ENCODE data around the gene DNAH1.

DNAH1 gene

DNA sequence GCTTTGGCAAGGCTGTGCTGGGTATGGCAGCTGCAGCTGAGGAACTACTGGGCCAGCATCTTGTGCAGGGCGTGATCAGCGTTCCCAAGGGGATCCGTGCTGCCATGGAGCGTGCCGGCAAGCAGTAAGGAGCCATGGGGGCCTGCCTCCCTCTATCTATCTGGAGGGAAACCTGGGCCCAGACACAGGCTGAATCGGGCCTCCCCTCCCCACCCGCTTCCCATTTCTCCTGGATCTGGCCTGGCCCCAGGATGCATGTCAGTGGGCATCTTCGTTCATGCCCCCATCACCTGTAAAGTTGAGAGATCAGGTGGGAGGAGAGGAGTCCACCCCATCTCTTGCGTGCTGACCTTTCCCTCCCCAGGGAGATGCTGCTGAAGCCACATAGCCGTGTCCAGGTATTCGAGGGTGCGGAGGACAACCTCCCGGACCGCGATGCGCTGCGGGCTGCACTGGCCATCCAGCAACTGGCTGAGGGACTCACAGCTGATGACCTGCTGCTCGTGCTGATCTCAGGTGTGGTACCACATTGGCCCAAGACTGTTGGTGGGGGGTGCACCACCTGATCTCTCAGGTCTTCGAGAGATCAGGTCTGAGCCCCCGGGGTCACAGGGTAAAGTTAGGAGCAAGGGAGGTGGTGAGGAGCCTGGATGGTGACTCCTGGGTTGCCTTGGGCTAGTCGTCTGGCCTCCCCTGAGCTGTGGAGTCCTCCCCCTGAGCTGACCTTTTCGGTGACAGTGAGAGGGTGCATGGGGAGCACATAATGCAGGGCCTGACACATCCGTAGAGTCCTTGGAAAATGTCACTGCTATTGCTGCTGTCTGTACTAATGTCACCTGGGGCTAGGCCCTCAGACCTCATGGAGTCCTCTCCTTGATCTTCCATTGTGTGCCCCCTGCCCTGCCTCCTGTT is 25.3 kb upstream of the DNAH1 start:
- no peak for DNase-seq (ENCODE audit: low read depth in 2 of 2)

DNA sequence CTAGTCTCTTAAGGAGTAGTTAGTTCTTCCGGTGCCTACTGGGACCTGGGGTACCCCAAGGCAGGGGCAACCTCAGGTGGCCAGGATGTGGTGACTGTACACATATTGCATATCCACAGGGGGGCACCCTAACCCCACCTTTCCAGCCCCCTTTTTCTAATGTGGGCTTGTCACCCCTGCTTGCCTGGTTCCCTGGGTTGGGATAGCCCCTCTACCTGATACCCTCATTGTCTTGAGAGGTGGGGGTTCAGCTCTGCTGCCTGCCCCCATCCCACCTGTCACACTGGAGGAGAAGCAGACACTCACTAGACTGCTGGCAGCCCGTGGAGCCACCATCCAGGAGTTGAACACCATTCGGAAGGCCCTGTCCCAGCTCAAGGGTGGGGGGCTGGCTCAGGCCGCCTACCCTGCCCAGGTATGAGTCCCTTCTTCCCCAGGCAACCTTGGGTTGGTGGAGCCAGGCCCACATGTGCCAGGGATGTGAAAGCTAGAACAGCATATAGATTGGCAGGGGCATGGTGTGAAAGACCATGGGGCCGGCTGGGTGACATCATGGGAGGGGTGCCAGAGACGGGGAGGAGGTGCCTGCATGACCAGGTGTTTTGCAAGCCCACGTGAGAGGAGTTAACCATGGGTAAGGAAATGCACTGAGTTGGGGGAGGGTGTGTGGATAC is 24.5 kb upstream of the DNAH1 start:
- DNase-seq (ENCODE audit: low read depth in 2 of 2), result peak in 1 of 2 experiments; percentile 20

DNA sequence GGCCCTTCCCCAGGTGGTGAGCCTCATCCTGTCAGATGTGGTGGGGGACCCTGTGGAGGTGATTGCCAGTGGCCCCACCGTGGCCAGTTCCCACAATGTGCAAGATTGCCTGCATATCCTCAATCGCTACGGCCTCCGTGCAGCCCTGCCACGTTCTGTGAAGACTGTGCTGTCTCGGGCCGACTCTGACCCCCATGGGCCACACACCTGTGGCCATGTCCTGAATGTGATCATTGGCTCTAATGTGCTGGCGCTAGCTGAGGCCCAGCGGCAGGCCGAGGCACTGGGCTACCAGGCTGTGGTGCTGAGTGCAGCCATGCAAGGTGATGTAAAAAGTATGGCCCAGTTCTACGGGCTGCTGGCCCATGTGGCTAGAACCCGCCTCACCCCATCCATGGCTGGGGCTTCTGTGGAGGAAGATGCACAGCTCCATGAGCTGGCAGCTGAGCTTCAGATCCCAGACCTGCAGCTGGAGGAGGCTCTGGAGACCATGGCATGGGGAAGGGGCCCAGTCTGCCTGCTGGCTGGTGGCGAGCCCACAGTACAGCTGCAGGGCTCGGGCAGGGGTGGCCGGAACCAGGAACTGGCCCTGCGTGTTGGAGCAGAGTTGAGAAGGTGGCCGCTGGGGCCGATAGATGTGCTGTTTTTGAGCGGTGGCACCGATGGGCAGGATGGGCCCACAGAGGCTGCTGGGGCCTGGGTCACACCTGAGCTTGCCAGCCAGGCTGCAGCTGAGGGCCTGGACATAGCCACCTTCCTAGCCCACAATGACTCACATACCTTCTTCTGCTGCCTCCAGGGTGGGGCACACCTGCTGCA is 23.7 kb upstream of the DNAH1 start:
- DNase-seq (ENCODE audit: low read depth in 2 of 2), result no peak

DNA sequence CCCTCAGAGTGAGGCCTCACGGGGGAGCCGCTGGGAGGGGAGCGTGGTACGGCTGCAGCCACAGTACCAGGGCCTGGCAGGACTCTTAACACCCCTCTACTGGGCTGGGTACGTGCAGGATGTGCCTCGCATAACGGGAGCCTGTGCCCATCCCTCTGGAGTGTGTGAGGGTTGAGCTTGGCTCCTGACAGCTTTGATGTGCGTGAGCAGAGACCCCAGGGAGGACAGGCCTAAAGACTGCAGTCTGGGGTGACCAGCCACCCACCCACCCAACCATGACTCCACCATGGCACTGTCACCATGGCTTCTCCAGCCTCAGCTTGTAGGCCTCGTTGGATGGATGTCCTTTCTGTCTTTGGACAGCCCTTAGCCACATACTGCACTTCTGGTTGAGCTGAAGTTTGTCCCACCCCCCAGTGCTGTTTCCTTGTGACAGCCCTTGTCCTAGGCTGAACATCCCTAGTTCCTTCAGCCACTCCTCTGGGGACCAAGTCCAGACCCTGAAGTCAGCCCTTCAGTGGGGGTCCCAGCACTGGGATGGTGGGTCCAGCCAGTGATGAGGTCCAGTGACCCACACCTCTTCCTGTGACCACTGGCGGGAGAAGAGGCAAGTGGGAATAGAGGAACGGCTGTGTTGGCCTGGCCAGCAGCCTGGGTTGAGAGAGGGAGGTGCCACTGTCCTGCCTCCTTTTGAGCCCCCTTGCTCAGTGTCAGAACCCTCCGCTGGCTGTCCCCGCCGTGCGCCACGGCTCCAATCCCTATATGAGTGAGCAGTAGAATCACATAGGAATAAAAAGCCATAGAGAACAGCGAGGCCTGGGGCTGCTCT is 22.4 kb upstream of the DNAH1 start:
- no peak for DNase-seq (ENCODE audit: low read depth in 2 of 2)

DNA sequence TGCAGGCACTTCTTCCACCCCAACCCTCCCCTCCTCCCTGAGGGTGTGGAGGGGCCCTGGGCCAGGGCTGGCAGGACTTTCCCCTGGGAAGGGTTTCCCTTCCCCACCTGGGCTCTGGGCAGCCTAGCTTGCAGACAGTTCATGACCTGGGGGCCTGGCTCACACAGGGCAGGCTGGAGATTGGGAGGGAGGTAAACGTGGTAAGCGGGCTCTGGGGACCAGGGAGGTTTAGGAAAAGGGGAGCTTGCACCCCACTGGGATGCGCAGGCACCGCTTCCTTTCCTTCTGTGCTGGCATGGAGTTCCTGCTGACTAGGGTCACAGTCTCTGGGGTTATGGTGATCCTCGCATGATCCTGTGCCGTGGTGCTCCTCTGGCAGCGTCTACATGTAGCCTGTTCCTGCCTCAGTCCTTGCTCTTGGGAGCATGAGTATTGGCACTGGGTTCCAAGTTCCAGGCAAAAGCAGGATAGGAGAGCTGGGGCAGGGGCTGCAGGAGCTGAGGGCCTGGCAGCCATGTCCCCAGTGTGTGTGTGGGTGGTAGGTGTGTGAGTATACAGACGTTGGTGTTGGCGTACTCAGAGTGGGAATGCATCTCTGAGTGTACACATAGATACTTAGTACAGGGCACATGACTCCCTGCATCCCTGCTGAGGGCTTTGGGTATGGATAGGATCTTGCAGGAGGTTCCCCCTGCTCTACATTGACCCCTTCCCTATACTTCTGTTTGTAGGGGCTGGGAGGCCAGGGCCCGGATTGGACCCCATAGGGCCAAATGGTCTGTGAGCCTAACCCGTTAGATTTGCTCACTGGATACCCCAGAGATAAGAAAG is 21.6 kb upstream of the DNAH1 start:
- no peak for DNase-seq (ENCODE audit: low read depth in 2 of 2)

DNA sequence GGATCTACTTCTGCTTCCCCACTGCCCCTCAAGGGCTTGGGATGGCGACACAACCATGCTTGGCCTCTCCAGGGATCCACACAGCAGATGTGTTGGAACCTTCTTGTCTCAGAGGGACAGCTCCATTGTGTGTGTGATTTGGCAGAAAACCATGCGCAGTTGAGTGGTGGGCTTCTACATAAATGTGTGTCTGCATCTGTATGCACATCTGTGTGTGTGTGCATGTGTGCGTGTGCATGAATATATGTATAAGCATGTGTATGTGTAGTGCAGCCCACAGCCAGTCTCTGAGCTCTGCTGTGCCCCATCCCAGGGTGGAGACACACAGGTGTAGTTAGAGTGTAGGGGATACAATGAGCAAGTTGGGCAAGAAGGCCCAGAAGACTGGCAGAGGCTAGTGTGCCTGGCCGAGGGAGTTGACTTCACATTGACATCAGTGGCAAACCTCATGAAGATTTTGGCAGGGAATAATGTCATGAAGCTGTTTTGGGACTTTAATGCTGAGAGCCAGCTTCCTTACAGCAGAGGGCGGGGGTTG is 20.4 kb upstream of the DNAH1 start:
- DNase-seq (ENCODE audit: low read depth in 2 of 2), result no peak

DNA sequence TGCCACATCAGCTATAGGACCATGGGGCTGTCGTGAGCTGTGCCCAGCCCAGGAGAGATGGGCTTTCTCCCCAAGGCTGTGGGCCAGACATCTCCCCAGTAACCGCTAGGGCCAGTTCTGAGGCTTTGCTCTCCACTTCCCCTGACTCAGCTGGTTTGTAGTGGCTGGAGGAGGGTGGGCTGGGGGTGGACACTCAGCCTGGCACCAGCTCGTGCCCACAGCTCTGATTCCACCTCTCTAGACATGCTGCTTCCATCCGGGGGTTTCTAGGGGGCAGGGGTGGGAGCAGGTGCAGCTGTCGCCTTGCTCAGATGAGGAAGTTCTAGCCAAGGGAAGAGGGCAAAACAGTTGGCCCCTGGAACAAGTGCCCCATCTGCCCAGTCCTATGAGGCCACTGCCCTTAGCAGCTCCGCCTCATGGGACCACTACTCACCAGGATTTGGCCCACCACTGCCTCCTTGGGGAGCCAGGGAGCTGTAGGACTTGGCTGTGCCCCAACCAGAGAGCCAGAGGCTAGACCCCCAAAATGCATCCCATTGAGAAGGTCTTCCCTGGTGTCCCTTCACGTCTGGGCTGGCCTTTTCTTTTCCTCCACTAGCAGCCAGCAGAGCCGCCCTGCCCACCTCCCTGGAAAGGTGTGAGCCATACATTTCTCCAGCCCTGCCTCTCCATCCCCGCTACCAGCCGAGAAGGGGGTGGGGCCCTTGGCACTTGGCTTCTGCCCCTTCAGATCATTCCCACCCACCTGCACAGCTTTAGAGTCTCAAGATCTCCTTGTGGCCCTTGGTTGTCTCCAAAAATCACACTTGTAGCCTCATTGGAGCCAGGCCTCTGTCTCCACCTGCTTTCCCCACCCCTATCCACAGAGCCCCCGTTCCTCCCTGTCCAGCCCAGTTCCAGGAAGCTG is 18.6 kb upstream of the DNAH1 start:
- DNase-seq (ENCODE audit: low read depth in 2 of 2), result no peak

DNA sequence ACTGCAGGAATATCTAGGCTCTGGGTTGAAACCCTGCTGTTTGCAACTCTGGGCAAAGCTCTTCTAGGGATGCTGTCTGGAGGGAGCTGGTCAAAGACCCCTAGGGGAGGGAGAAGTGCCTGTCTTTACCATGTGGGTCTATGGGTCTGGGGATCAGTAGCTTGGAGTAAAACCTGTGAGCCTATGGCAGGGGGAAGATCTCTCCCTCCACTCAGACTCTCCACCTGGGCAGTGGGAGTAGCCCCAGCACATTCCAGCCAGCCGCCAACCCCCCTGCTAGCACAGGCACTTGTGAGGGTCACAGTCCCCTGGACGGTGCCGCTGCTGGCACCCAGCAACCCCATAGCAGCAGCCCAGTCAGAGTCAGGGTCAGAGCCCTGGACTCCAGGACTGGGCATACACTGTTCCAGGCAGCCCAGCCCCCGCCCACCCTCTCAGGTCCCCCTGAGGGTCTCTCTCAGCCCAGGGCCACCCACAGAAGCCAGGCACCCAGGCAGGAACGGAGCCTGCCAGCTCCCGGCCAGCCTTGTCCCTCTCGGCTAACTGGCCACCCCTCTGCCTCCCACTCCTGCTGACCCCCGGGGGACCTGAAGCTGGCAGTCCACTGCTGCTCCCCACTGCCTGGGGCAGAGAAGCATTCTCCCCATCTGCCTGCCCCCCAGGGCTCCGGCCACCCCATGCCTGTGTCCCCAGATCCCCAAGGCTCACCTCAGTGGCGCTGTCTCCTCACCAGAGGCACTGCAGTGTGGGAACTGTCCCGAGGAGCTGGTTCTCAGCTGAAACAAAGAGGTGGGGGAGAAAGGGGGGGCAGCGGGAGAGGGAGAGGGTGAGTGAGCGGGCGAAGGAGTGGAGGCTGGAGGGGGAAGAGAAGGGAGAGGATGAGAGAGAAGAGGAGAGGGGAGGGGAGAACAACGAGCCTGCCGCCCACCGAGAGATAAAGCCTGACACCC is 17.7 kb upstream of the DNAH1 start:
- no peak for DNase-seq (ENCODE audit: low read depth in 2 of 2)

DNA sequence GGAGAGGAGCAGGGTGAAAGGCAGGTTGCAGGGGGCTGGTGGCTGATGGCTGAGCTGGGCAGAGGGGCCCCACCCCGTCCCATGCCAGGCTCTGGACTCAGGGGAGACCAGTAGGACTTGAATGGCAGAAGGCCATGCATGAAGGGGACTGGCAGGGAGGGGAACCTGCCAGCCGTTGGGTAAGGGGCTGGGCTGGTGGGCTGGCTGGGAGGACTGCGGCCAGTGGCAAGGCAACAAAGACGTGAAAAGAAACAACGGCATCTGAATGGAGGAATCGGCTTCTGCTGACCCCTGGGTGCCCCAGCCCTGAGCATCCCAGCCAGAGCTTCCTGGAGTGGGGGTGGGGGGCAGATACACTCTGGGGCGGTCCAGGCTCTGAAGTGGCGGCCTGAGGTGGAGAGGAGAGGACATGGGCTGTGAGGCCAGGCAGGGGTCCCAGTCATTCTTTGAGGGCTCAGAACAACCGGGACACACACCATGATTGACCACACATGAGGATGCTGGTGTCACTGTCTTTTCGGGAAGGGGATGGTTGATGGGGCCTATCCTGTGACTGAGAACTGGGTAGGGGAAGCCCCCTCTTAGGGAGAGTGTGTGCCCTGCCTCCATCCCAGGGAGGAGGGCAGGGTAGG is 16.8 kb upstream of the DNAH1 start:
- no peak for DNase-seq (ENCODE audit: low read depth in 2 of 2)

DNA sequence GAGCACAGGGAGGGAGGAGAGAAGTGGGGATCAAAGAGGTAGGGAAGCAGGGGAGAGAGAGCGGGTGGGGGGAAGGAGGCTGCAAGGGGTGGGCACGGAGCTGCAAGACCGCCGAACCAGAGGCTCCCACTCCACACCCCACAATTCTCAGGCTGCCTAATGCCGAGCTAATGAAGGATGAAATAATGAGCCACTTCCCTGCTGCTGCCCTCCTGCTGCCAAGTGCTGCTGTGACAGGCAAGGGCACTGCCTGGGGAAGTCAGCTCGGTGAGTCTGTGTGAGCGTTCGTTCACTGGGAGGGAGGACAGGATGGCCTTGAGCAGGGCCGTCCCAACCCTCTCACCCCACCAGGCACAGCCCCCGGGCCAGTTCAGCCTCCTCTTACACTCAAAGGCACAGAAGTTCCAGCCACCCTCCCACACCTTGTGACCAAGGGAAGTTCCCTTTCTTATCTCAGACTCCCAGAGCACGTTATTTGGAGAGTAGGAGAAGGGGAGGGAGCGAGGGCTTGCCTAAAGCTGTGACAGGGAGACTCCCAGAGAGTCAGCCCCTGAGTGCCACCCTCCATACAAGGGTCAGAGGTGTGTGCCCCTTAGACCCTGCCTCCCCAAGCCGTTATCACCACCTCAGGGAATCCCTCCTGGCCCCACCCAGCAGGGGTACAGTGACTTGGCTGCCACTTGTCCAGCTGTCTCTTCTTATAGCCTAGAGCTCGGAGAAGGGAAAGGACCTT is 16.1 kb upstream of the DNAH1 start:
- DNase-seq (ENCODE audit: low read depth in 2 of 2), result no peak

DNA sequence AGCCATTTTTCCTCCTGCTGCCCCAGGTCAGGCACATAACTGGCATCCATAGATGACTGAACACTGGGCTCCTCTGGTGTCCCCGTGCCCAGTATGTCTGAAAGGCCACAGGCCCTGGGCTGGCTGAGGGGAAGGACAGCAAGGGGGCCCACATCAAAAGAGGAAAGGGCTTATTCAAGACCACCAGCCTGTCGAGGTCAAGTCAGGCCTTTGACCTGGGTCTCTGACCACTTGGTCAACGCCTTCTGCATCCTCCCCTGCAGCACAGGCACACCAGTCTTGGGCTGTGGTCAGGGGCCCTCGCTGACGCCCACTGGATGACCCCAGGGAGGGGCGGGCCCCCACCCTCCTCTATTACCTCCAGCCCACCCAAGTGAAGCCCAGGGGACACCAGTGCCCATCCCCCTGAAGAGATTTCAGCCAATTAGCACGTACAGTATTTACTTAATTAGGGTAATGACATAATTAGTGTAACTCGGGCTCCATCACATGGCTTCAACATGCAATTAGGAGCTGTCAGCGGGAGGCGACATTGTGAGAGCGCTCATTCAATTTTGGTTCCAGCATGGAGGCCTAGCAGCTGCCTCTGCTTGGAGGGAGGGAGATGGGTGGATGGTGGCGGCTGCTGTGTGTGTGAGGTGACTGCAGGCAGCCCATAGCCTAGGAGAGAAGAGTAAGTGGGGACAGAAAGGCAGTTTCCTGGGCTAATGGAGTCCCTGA is 13.5 kb upstream of the DNAH1 start:
- no peak for DNase-seq (ENCODE audit: low read depth in 2 of 2)

DNA sequence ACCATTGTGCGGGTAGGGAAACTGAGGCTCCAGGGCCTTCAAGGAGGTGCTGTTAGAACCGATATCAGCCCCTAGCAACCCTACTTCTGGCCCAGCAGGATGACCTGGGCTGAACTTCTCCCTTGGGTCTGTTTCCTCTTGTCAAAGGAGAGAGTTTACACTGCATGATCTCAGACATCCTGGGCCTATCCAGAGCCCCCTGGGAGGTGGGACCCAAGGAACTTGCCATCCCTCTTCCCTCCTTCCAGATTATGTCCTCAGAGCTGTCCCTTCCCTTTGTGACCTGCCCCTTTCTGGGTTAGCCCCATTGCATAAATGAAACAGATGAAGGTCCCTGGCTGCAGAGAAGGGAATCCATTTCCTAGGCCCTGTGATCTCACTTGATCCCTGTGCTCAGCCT is 12.3 kb upstream of the DNAH1 start:
- DNase-seq (ENCODE audit: low read depth in 2 of 2), result no peak

DNA sequence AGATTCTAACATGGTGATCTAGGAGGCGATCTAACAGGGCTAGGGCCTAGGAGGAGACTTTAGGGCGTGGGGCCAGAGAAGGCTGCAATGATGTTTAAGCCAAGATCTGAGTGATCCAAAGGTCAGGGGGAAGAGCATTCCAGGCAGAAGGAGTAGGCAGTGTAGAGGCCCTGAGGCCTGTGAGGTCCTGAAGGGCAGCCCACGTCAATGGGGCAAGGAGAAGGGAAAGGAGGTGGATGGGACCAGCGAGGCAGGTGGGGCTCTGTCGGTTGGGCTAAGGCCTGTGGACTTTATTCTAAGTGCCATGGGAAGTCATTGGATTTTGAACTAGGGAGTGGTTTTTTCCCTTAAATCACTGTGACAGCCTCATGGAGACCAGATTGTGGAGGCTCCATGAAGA is 10.2 kb upstream of the DNAH1 start:
- no peak for DNase-seq (ENCODE audit: low read depth in 2 of 2)

DNA sequence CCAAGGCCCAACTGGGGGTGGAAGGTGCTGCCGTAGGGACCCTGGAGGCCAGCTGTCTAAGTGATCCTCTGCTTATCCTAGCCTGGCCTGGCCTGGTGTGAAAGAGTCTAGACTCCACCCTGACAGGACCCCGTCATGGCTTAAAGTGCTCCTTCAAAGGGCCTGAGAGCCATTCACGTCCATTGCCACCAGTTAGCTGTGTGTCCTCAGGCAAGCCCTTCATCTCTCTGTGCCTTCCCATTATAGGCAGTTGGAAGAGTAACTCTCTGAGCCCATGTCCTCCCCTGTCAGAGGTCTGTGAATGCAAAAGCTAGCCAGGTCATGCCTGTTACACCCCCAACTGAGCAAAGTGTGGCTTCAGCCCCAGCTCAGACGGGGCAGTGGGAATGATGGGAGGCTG is 9.1 kb upstream of the DNAH1 start:
- no peak for DNase-seq (ENCODE audit: low read depth in 2 of 2)

DNA sequence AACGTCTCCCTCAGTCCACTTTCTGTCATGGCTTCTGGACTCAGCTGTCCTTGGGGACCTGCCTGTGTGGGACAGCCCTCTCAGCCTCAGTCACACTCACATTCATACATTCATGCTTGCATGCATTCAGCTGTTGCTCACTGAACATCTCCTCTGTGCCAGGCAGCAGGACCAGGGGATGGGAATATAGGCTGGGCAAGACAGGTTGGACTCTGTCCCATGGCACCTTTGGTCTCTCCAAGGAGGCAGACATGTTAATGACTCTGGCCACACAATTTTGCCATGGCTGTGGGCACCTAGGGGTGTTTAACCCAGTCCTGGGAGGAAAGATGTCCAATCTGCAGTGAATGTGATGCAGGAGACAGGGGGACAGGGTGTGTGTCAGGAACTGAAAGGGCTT is 7.8 kb upstream of the DNAH1 start:
- DNase-seq (ENCODE audit: low read depth in 2 of 2), result no peak

DNA sequence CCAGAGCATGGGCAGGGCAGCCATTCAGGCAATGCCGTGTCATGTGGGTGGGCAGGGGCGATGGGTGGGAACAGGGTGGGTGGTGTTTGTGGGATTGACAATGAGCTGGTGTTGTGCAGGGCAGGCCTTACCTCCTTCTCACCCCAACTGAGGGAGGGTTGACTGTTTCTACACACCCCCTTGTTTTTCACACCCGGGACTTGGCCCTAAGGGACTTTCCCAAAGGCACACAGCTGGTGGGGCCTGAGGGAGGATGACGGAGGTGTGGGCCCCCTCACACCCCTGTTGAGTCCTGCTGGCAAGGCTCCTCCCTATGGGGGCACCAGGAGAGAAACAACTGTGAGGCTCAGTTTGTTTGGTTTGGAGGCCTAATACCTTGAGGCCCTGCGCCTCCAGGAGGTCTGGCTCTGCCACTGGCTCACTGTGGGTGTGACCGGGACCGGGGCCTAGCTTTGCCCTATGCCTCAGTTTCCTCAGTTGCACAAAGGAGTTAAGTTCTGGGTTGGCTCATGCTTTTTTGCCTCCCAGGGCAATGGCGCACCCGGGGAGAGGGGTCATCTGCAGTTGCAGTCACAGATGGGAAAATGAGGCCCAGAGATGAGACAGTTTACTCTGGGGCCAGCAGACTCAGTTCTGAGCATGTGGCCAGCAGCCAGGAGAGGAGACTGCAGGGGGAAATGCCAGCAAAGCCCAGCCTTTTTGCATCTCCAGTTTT is 5.1 kb upstream of the DNAH1 start:
- DNase-seq (ENCODE audit: low read depth in 2 of 2), result peak; percentile 11 to 15

Data from stimulated activated CD4-positive, alpha-beta T cell treated with anti-CD3 and anti-CD28 coated beads, Interleukin-12 subunit alpha, Interleukin-12 subunit beta, amount 100 ng/mL, for 24 hours (primary cell).